ENCODE measurements around the gene BABAM2. TPM values are rescaled to one million over a fixed set of nuclear protein-coding genes. Genes with fewer than 3 reads are reported as not detected.

BABAM2 gene
- total RNA-seq, 2 donors from 2014 or later, result 36.4 to 40.9 TPM

- Histone ChIP-seq H3K36me3 (ENCODE audit: control insufficient read depth, insufficient read depth, low read length) (no peaks in the 10 kb centered on the region), H3K27me3 (ENCODE audit: control insufficient read depth, insufficient read depth, low read length, poor library complexity, severe bottlenecking) (peaks cover 20% of the 10 kb centered on the region), H3K4me1 (ENCODE audit: control insufficient read depth, insufficient read depth, low read length) (no peaks in the 10 kb centered on the region), H3K27ac (ENCODE audit: low read depth, low read length) (no peak overlapping the region), H3K9me3 (ENCODE audit: control insufficient read depth, low read length) (no peaks in the 10 kb centered on the region), H3K4me3 (ENCODE audit: low read length) (no peak overlapping the region), H3K9ac (ENCODE audit: extremely low read depth, low read length, poor library complexity, severe bottlenecking) (no peak overlapping the region)
- no peak overlapping the region for H3K27ac Mint-ChIP-seq
- no peaks in the 10 kb centered on the region for H3K9me3 Mint-ChIP-seq
- 84% methylated on average over 5 to 6 of the region's 6 CpGs for WGBS, 2 experiments (ENCODE audit: insufficient coverage in 1 of 2, insufficient read length in 1 of 2)
- peaks cover under 1% of the 10 kb centered on the region for H3K4me1 Mint-ChIP-seq
- H3K36me3 Mint-ChIP-seq (ENCODE audit: low read depth), result no peaks in the 10 kb centered on the region
- DNase-seq, result no peak
- peaks cover 13% of the 10 kb centered on the region for H3K27me3 Mint-ChIP-seq (ENCODE audit: insufficient read depth)
- no peak overlapping the region for H3K4me3 Mint-ChIP-seq
- no peak for TF ChIP-seq CTCF (conservative IDR thresholded peaks at IDR 0.05)
Measured at GRCh38 chr2:27869763-27870162, 20.8 kb upstream of the BABAM2 start.

GRCh38 chr2:27870724-27871123 is 19.8 kb upstream of the BABAM2 start:
- H3K27me3 Mint-ChIP-seq (ENCODE audit: insufficient read depth), result peaks cover 9% of the 10 kb centered on the region
- no peak for DNase-seq
- Histone ChIP-seq H3K9me3 (ENCODE audit: control insufficient read depth, low read length) (no peaks in the 10 kb centered on the region), H3K36me3 (ENCODE audit: control insufficient read depth, insufficient read depth, low read length) (no peaks in the 10 kb centered on the region), H3K27ac (ENCODE audit: low read depth, low read length) (no peak overlapping the region), H3K4me1 (ENCODE audit: control insufficient read depth, insufficient read depth, low read length) (no peaks in the 10 kb centered on the region), H3K27me3 (ENCODE audit: control insufficient read depth, insufficient read depth, low read length, poor library complexity, severe bottlenecking) (peaks cover 17% of the 10 kb centered on the region), H3K9ac (ENCODE audit: extremely low read depth, low read length, poor library complexity, severe bottlenecking) (no peak overlapping the region), H3K4me3 (ENCODE audit: low read length) (no peak overlapping the region)
- peaks cover 1% of the 10 kb centered on the region for H3K9me3 Mint-ChIP-seq
- WGBS, 2 experiments (ENCODE audit: insufficient coverage in 1 of 2, insufficient read length in 1 of 2), result 95 to 97% methylated on average over 3 of the region's 3 CpGs
- TF ChIP-seq CTCF (conservative IDR thresholded peaks at IDR 0.05), result no peak
- no peak overlapping the region for H3K27ac Mint-ChIP-seq
- no peaks in the 10 kb centered on the region for H3K4me1 Mint-ChIP-seq
- H3K36me3 Mint-ChIP-seq (ENCODE audit: low read depth), result no peaks in the 10 kb centered on the region
- H3K4me3 Mint-ChIP-seq, result no peak overlapping the region

GRCh38 chr2:27871802-27872201 is 18.7 kb upstream of the BABAM2 start:
- Mint-ChIP-seq H3K4me3 (no peak overlapping the region), H3K4me1 (no peaks in the 10 kb centered on the region), H3K9me3 (peaks cover 10% of the 10 kb centered on the region), H3K27ac (no peak overlapping the region), H3K36me3 (ENCODE audit: low read depth) (no peaks in the 10 kb centered on the region), H3K27me3 (ENCODE audit: insufficient read depth) (peaks cover 2% of the 10 kb centered on the region)
- no peak overlapping the region for H3K27ac ChIP-seq (ENCODE audit: low read depth, low read length)
- DNase-seq, result no peak
- no peak for TF ChIP-seq CTCF (conservative IDR thresholded peaks at IDR 0.05)
- H3K9me3 ChIP-seq (ENCODE audit: control insufficient read depth, low read length), result no peaks in the 10 kb centered on the region
- peaks cover 6% of the 10 kb centered on the region for H3K27me3 ChIP-seq (ENCODE audit: control insufficient read depth, insufficient read depth, low read length, poor library complexity, severe bottlenecking)
- no peak overlapping the region for H3K4me3 ChIP-seq (ENCODE audit: low read length)
- no peaks in the 10 kb centered on the region for H3K4me1 ChIP-seq (ENCODE audit: control insufficient read depth, insufficient read depth, low read length)
- no peak overlapping the region for H3K9ac ChIP-seq (ENCODE audit: extremely low read depth, low read length, poor library complexity, severe bottlenecking)
- no peaks in the 10 kb centered on the region for H3K36me3 ChIP-seq (ENCODE audit: control insufficient read depth, insufficient read depth, low read length)
- 89 to 91% methylated on average over 1 to 3 of the region's 3 CpGs for WGBS, 2 experiments (ENCODE audit: insufficient coverage in 1 of 2, insufficient read length in 1 of 2)

All from endodermal cell (in vitro differentiated cells).